ENCODE data around the gene ANKRD28. TPM values are rescaled to one million over a fixed set of nuclear protein-coding genes. Genes with fewer than 3 reads are reported as not detected.

The ANKRD28 gene
- total and polyA plus RNA-seq, 9 of the 15 experiments (the other 6 are each of a cell fraction or from before 2014, with no cell fraction given) = 11.7 to 66.0 (median 36.7) TPM

GRCh38 chr3:15646851-15647511 is 150.8 kb downstream of the ANKRD28 start:
- no peak overlapping the region; the same call in 1 of the 2 replicates for H2AFZ ChIP-seq (ENCODE audit: low read depth, low read length)
- no peaks in the 10 kb centered on the region for H4K20me1 ChIP-seq (replicated peaks; ENCODE audit: control insufficient read depth, insufficient read depth, low read length)
- intact Hi-C loops (cut with micrococcal nuclease) = no loop called here
- ChIA-PET CTCF (ENCODE audit: low intra/inter-chr PET ratio) (no interaction called here), POLR2A (no interaction called here)
- no peak overlapping the region for H3K4me3 ChIP-seq
- FAIRE-seq (no peak), DNase-seq (ENCODE audit: extremely low read depth in 1 of 4, low spot score in 3 of 4) (no peak), ATAC-seq (no peak)
- 0 out of 5 replicates have a peak, but pooled peaks cover 0 to 2% of the 10 kb centered on the region in 2 experiments for H3K4me1 ChIP-seq (replicated peaks in 1 of 2; ENCODE audit: control insufficient read depth in 2 of 2, insufficient read depth in 2 of 2, low read length in 2 of 2)
- H3K27ac ChIP-seq (ENCODE audit: extremely low read depth, low read depth, low read length) = no peak overlapping the region
- H3K79me2 ChIP-seq (ENCODE audit: control insufficient read depth, insufficient read depth, low read length) = no peaks in the 10 kb centered on the region
- H3K9me3 ChIP-seq (replicated peaks; ENCODE audit: control insufficient read depth, insufficient read depth, low read depth, low read length) = no peaks in the 10 kb centered on the region
- in situ Hi-C loops (cut with MboI) = loop anchor here (25.0 kb wide), 1 partner anchor 890 kb away; no protein-coding TSS in a partner anchor
- H3K36me3 ChIP-seq (ENCODE audit: control insufficient read depth, insufficient read depth, low read length) = no peaks in the 10 kb centered on the region
- no peak overlapping the region for H3K4me2 ChIP-seq (ENCODE audit: insufficient read depth, low read length)
- H3K27me3 ChIP-seq (ENCODE audit: control insufficient read depth in 2 of 2, insufficient read depth in 2 of 2, low read length in 2 of 2) = peaks cover 19 to 34% of the 10 kb centered on the region in 2 experiments
- H3K9me1 ChIP-seq (ENCODE audit: control insufficient read depth, insufficient read depth, low read length) = no peaks in the 10 kb centered on the region
- 33% methylated on average over 13 of the region's 13 CpGs for WGBS (ENCODE audit: insufficient coverage, low coverage, missing lambda C conversion rate)
- TF ChIP-seq NFRKB (IDR thresholded peaks at IDR 0.05; ENCODE audit: low read depth) (no peak), ELF2 (CRISPR knock-in tag; IDR thresholded peaks at IDR 0.05) (no peak), RBM25 (IDR thresholded peaks at IDR 0.05; ENCODE audit: low read depth, low read length, severe bottlenecking) (no peak), CAMTA2 (CRISPR knock-in tag; conservative IDR thresholded peaks at IDR 0.05) (no peak), ZNF124 (CRISPR knock-in tag; IDR thresholded peaks at IDR 0.05) (no peak), ZNF696 (CRISPR knock-in tag; conservative IDR thresholded peaks at IDR 0.05) (no peak), ZFX (CRISPR knock-in tag; IDR thresholded peaks at IDR 0.05) (no peak)
- TF ChIP-seq, protein P1, sequence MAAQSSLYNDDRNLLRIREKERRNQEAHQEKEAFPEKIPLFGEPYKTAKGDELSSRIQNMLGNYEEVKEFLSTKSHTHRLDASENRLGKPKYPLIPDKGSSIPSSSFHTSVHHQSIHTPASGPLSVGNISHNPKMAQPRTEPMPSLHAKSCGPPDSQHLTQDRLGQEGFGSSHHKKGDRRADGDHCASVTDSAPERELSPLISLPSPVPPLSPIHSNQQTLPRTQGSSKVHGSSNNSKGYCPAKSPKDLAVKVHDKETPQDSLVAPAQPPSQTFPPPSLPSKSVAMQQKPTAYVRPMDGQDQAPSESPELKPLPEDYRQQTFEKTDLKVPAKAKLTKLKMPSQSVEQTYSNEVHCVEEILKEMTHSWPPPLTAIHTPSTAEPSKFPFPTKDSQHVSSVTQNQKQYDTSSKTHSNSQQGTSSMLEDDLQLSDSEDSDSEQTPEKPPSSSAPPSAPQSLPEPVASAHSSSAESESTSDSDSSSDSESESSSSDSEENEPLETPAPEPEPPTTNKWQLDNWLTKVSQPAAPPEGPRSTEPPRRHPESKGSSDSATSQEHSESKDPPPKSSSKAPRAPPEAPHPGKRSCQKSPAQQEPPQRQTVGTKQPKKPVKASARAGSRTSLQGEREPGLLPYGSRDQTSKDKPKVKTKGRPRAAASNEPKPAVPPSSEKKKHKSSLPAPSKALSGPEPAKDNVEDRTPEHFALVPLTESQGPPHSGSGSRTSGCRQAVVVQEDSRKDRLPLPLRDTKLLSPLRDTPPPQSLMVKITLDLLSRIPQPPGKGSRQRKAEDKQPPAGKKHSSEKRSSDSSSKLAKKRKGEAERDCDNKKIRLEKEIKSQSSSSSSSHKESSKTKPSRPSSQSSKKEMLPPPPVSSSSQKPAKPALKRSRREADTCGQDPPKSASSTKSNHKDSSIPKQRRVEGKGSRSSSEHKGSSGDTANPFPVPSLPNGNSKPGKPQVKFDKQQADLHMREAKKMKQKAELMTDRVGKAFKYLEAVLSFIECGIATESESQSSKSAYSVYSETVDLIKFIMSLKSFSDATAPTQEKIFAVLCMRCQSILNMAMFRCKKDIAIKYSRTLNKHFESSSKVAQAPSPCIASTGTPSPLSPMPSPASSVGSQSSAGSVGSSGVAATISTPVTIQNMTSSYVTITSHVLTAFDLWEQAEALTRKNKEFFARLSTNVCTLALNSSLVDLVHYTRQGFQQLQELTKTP (IDR thresholded peaks at IDR 0.05; ENCODE audit: low read depth in 1 of 2, partially characterized antibody in 2 of 2) = no peak
- TF ChIP-seq, protein P2, sequence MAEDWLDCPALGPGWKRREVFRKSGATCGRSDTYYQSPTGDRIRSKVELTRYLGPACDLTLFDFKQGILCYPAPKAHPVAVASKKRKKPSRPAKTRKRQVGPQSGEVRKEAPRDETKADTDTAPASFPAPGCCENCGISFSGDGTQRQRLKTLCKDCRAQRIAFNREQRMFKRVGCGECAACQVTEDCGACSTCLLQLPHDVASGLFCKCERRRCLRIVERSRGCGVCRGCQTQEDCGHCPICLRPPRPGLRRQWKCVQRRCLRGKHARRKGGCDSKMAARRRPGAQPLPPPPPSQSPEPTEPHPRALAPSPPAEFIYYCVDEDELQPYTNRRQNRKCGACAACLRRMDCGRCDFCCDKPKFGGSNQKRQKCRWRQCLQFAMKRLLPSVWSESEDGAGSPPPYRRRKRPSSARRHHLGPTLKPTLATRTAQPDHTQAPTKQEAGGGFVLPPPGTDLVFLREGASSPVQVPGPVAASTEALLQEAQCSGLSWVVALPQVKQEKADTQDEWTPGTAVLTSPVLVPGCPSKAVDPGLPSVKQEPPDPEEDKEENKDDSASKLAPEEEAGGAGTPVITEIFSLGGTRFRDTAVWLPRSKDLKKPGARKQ (CRISPR knock-in tag; IDR thresholded peaks at IDR 0.05) = no peak
- H3K9ac ChIP-seq (ENCODE audit: insufficient read depth in 1 of 2, low read depth in 2 of 2, low read length in 2 of 2) = no peak overlapping the region
- BruUV-seq (replicated peaks) = no TSS peak

All from K562 (cell line).